ENCODE results near the gene ITPA.

Gene ITPA

DNA sequence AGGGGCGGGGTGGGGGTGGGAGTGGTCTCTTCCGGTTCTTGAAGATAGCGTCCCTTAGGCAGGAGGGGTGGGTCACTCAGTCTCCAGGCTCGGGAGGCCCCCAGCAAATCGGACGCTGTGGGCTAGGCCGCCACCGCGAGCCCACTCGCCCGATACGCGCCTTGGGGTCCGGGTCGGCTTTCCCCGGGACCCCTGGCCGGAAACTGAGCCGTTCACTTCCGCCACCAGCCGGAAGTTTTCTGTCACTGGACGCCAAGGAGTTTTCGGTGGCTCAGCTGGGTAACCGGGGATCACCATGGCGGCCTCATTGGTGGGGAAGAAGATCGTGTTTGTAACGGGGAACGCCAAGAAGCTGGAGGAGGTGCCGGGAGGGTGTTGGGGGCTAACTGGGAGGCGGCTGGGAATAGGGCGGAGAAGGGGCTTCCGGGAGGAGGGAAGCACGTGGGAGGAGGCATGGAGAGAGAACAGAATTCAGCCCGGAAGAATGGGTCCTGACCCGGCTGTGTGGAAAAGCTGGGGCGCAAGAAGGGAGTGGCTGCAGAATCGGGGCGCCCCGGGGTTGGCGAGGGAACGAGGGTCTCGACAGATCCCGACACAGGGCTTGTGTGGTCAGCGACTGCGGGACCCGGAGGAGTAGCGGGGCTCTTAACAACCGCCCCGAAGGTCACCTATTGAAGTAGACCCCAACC, at the start of gene ITPA:
Gene ITPA, plus strand, starts transcription at position 242 of the 689 bp plus-strand sequence. Its CDS starts 54 bp downstream, at position 296.
- DNase-seq = peak; percentile 76 to 81

DNA sequence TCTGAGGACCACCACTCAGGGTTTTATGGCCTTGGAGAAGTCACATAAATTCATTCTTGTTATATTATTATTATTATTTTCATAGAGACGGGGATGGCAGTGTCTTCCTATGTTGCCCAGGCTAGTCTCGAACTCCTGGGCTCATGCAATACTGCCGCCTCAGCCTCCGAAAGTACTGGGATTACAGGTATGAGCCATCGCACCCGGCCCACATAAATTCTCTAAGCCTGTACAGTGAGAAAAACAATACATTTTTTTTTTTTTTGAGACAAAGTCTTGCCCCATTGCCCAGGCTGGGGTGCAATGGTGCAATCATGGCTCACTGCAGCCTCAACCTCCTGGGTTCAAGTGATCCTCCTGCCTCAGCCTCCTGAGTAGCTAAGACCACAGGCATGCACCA, 48.9 kb upstream of the ITPA start:
- DNase-seq = no peak

DNA sequence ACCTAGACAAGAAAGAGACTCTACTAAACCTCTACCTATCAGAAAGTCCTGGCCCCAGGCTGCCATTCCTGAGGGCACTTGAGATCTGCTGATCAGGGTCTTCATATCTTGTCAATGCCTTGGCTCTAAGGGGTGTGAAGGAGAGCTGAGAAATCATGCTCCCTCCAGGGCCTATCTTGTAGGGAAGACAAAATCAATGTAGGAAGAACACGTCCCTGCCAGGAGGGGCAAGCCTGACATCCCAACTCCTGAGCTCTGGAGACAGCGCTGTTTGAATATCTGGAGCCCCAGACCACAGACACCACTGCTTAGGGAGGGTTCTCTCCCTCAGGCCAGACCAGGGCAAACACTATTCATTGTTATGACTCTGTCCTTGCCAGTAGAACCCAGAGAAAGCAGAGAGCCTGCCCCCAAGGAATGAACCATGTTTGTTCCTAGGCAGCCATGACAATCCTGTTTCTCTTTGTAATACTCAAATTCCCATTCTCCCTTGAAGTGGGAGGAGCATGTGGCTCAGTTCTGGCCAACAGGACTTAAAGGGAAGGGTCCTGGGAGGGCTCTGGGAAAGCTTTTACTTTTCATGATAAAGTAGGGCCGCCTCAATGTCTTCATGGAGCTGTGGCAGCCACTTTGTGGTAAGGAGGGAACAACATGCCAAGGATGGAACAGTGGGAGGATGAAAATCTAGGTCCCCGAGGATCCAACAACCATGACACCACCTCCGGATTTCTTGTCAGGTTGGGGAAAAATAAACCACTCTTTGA, 47.8 kb upstream of the ITPA start:
- no peak for DNase-seq

DNA sequence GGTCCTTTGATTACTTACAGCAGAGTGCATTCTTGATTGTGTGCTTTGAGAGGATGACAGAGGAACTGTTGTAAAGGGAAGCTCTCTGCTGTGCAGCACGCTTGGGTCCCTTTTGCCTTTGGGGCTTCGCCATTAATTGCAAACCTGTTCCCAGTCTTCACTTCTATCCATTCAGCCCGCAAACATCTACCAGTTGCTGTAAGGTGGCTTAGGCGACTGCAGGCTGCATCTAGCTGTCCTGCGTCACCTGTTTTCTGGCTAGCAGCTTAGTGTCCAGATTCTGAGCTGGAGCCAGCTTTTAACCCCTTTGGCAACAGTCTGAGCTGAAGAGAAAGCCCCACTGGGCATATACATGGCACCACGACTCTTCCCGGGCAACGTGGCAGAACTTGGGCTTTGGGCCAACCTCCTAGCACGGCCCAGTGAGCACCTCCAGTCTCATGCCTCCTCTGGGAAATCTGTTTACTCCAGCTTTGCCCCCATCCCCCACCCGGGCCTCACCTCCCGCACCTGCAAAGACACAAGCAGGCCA, 47.2 kb upstream of the ITPA start:
- DNase-seq = no peak

GRCh38 chr20:3163099-3164042, 45.9 kb upstream of the ITPA start:
- DNase-seq = no peak

- no peak for DNase-seq
Observed at GRCh38 chr20:3164043-3164762, 45.1 kb upstream of the ITPA start.

DNA sequence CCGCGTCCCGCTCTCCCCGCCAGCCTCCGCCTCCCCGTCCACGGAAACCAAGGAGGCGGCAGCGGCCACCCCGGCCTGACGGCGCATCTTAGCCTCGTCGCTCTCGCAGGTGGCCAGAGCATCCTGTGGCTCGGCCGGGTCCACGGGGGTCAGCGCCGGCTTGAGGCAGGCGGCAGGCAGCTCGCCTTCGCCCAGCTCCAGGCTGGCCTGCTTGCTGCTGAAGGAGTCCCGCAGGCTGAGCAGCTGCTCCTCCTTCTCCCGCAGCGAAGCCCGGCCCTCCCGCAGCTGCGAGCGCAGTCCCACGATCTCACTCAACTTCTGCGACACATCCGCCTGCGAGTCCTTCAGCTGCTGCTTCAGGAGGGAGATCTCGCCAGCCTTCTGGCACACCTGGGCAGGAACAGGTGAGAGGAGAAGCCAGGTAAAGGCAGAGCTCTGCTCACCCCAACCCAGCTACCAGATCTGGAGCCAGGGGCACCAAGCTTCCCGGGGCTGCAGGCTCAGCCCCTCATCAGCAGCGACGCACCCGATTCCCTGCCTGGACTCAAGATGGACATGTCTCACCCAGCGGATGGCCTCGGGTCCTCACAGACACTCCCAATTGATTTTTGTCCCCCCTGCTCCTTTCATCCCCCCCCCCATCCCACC, 44.4 kb upstream of the ITPA start:
- DNase-seq = no peak

- no peak for DNase-seq
Observed at GRCh38 chr20:3165473-3166337, 43.6 kb upstream of the ITPA start.

- DNase-seq = no peak
Observed at GRCh38 chr20:3166338-3166912, 42.9 kb upstream of the ITPA start.

GRCh38 chr20:3166913-3167342, 42.4 kb upstream of the ITPA start:
- no peak for DNase-seq

DNA sequence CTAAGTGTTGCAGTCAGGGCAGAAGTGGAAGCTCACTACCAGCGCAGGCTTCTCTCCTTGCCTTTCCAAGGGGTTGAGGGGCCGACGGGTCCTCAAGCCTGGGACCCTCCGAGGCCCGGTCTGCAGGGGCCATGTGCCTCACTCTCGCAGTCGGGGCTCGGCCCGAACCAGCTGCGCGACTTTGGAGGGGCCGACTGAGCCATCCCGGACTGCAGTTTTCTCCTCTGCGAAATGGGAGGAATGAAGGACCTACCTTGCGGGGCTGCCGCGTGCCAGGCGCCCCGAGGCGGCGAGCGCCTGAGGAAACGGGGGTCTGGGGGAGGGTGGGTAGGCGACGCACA, 41.6 kb upstream of the ITPA start:
- DNase-seq = no peak

- no peak for DNase-seq
Observed at GRCh38 chr20:3168079-3168828, 41.0 kb upstream of the ITPA start.

DNA sequence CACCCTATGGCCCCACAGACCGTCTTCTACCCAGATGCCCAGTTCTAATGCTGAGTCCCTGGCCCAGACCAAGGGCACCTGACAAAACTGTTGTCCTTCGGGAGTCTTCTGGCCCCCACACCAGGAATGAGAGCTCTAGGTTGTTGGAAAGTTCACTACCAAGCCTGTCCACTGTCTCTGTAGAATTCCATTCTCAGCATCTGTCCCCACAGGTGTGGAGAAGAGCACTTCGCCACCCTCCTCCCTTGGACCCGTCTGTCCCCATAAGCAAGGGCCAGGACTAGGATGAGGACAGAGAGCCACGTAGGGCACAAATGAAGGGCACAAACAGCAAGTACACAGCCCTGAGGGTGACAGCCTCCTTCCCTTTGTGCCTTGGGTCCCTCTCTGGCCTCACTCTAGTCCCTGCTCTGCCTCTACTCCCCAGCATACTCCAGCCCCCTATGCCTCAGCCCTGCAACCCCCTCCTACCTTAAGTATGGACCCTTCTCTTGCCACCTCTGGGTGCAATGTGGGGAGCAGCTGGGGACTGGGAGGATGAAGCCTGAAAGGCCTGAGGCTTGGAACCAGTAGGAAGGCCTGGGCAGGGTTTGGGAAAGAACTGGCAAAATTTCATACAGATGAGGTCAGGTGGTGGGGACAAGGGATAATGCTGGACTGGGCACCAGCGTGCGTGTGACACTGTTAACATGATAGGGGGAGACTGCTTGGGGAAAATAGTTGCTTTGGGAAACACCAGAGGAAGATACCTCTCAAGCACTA, 40.3 kb upstream of the ITPA start:
- no peak for DNase-seq

DNA sequence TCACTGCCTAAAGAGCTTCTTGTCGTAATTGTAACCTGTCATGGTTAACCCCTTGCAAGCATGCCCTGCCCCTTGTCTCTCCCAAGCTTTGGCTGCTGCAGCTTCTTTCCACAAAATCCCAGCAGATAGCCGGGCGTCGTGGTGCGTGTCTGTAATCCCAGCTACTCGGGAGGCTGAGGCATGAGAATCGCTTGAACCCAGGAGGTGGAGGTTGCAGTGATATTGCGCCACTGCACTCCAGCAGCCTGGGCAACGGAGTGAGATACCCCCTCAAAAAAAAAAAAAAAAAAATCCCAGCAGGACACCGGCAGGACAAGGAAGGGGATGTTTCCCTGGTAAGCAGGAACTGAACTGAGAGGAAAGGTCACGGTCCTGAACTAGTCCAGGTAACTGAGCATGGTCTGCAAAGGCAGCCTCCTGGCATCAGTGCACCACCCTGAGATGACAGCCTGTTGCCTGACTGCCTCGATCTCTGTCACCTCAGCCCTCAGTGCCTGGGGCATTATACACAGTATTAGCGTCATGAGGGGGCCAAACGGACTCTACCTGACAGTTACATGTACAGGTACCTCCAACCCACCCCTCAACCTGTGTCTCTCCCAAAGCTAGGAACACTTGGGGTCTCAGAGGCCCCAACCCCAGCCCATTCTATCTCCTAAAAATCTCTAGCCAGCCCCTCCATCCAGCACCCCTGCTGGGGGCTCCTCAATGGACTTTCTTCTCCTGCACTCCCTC, 37.7 kb upstream of the ITPA start:
- no peak for DNase-seq

DNA sequence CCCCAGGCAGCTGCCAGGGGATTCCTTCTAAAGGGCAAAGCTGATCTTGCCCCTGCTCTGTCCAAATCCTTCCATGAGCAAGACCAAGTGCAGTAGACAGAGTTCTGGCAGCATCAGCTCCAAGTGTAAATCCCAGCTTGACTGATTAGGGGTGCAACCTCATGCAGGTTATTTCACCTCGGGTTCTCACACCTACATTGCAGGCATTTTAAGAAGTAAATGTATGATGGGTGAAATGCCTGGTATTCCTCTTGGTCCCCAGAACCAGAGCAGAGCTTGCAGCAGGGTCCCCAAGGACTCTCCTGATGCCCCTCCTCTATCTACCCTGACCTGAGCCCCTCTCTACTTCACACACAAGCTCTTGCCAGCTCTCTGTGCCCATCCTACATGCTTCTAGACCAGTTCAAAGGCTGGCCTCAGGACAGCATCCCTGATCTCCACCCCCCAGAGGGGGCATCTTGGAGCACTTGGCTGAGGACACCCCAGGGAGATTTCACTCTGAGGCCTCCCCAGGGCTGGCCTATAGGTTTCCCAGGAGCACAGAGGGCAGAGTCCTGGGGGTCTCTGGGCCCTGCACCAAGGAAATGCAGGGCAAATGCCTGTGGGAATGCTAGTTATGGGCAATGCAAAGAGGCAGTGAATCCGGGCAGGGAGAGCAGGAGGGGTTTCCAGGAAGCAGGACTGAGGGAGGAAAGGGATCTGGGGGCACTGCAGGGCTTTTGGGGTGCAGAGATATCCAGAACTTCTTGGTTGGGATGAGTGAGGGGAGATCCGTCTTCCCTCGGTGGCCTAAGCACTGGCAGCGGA, 37.0 kb upstream of the ITPA start:
- no peak for DNase-seq

GRCh38 chr20:3172933-3173609, 36.2 kb upstream of the ITPA start, which contains the start of gene LZTS3:
Gene LZTS3 (minus strand): TSS chr20:3173549. CDS start chr20:3167163, 6,386 bp downstream.
- peak; percentile 74 to 82 for DNase-seq
